A673 (cell line): ENCODE results near the gene COL2A1. TPM values are rescaled to one million over a fixed set of nuclear protein-coding genes. Genes with fewer than 3 reads are reported as not detected.

Source experiments
- BruUV-seq: library from RNA; stranded (reverse); fragments of 400-500 nt; replicated peaks from 2 replicates; lab custom pipeline; 2021; lab: Mats Ljungman, UMichigan
- CTCF ChIA-PET: fragments of 300-600 bp; sonication (Branson Sonifier 250); formaldehyde crosslinking; loops from one replicate; lab custom pipeline; 2022; ENCODE audit warnings: antibody characterized with exemption; lab: Charles Lee
- POLR2A ChIA-PET: fragments of 300-600 bp; sonication (Branson Sonifier 250); formaldehyde crosslinking; loops from one replicate; lab custom pipeline; 2022; ENCODE audit warnings: antibody characterized with exemption; ENCODE audit not compliant: low non-redundant PET; lab: Charles Lee
- DNase-seq: peaks from one replicate; pipeline ENCODE4 v3.0.0-alpha.2; 2015; ENCODE audit warnings: low spot score
- H3K27ac ChIP-seq: fragments of 200-600 bp; sonication (generic); 2 replicates; pipeline ENCODE4 v1.5.1; 2016; ENCODE audit warnings: mixed run types, low read depth, mild to moderate bottlenecking, mixed read lengths, antibody characterized with exemption, low read length; ENCODE audit not compliant: poor library complexity, severe bottlenecking
- H3K27me3 ChIP-seq: fragments of 200-600 bp; sonication (generic); replicated peaks from 2 replicates; pipeline ENCODE4 v1.6.1; 2017; ENCODE audit warnings: mixed run types, low read depth, mild to moderate bottlenecking, mixed read lengths, antibody characterized with exemption, low read length; ENCODE audit not compliant: insufficient read depth, poor library complexity
- H3K36me3 ChIP-seq: fragments of 200-600 bp; sonication (generic); 2 replicates; pipeline ENCODE4 v1.6.1; 2016; ENCODE audit warnings: mixed run types, mild to moderate bottlenecking, mixed read lengths, antibody characterized with exemption, low read length; ENCODE audit not compliant: insufficient read depth, poor library complexity, severe bottlenecking
- H3K4me1 ChIP-seq: fragments of 200-600 bp; sonication (generic); 2 replicates; pipeline ENCODE4 v1.6.1; 2017; ENCODE audit warnings: mixed run types, mild to moderate bottlenecking, mixed read lengths, antibody characterized with exemption, low read length; ENCODE audit not compliant: insufficient read depth, poor library complexity, severe bottlenecking
- H3K4me3 ChIP-seq: fragments of 200-600 bp; sonication (generic); 2 replicates; pipeline ENCODE4 v1.5.1; 2016; ENCODE audit warnings: low read depth, mixed run types, mild to moderate bottlenecking, mixed read lengths, low read length; ENCODE audit not compliant: poor library complexity, severe bottlenecking
- H3K9me3 ChIP-seq: fragments of 200-600 bp; sonication (generic); 2 replicates; pipeline ENCODE4 v1.6.1; 2016; ENCODE audit warnings: mixed run types, low read depth, mild to moderate bottlenecking, mixed read lengths, antibody characterized with exemption, low read length; ENCODE audit not compliant: poor library complexity, severe bottlenecking
- EZH2 ChIP-seq: fragments of 200-600 bp; sonication (generic); IDR thresholded peaks from 2 replicates; pipeline ENCODE4 v1.6.1; 2017; ENCODE audit warnings: borderline replicate concordance, low read depth, mild to moderate bottlenecking, mixed read lengths, antibody characterized with exemption, low read length; ENCODE audit not compliant: poor library complexity, severe bottlenecking
- intact Hi-C: fragments of 100-400 bp; cut with micrococcal nuclease; formaldehyde crosslinking; loops from one replicate; pipeline ENCODE4 v1.10.0; 2022; ENCODE audit not compliant: unreplicated experiment
- total RNA-seq: library from RNA; stranded (reverse); gene quantifications from 2 replicates; pipeline ENCODE4 v1.2.3, GENCODE V29; 2021
- TF ChIP-seq, protein P1 (sequence below): fragments of 300-800, 200-600 bp; sonication (generic); conservative IDR thresholded peaks from 2 replicates; pipeline ENCODE4 v1.5.1; 2017; ENCODE audit warnings: low read depth, mild to moderate bottlenecking, antibody characterized with exemption, low read length, moderate library complexity, mixed read lengths

Gene COL2A1
- total RNA-seq, 1 experiment from 2014 or later: 1.3 TPM

DNA sequence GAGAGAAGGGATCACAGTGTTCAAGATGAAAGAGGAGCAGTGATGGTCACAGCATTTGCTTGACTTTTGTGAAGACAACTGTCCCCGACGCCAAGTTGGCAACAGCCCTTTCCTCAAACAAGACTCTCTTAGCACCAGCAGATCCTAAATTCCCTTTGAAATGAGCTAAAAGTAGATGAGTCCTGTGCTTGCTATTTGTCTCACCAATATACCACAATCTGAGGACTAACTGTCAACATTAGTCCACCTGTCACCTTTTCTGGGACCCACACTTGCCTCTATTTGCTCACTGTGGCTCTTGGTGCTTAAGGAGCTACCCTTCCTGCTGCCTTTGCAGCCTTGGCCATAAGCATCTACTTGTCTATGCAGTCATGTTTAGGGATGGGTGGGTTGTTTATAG is 47.4 kb upstream of the COL2A1 start:
- CTCF ChIA-PET: no interaction called here
- TF ChIP-seq, protein P1, sequence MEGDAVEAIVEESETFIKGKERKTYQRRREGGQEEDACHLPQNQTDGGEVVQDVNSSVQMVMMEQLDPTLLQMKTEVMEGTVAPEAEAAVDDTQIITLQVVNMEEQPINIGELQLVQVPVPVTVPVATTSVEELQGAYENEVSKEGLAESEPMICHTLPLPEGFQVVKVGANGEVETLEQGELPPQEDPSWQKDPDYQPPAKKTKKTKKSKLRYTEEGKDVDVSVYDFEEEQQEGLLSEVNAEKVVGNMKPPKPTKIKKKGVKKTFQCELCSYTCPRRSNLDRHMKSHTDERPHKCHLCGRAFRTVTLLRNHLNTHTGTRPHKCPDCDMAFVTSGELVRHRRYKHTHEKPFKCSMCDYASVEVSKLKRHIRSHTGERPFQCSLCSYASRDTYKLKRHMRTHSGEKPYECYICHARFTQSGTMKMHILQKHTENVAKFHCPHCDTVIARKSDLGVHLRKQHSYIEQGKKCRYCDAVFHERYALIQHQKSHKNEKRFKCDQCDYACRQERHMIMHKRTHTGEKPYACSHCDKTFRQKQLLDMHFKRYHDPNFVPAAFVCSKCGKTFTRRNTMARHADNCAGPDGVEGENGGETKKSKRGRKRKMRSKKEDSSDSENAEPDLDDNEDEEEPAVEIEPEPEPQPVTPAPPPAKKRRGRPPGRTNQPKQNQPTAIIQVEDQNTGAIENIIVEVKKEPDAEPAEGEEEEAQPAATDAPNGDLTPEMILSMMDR: no peak
- TF ChIP-seq EZH2: no peak
- Histone ChIP-seq H3K27me3 (no peaks in the 10 kb centered on the region), H3K4me1 (no peaks in the 10 kb centered on the region), H3K9me3 (no peaks in the 10 kb centered on the region), H3K27ac (no peak overlapping the region), H3K36me3 (peaks cover 6% of the 10 kb centered on the region), H3K4me3 (no peak overlapping the region)
- DNase-seq: no peak
- no TSS peak for BruUV-seq
- intact Hi-C loops: no loop called here
- POLR2A ChIA-PET: no interaction called here

DNA sequence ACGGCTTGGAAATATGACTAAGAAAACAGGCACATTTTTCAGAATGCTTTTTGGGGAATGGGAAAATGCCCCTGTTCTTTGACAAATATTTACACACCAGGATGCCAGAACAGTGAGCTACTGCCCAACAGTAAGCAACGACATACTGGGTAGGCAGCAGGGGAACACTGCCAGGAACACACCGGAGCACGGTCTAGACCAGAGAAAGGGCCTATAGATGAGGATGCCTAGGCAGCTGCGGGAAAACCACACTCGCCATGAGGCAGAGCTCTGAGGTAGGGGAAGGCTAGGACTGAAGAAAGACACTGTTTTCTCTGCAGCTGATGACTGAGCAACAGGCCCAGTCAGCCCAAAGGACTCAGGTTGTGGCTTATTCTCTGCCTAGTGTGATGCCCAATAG is 45.9 kb upstream of the COL2A1 start:
- H3K9me3 ChIP-seq: no peaks in the 10 kb centered on the region
- no TSS peak for BruUV-seq
- H3K36me3 ChIP-seq: peaks cover 20% of the 10 kb centered on the region
- intact Hi-C loops: no loop called here
- TF ChIP-seq, protein P1: no peak
- no peak for TF ChIP-seq EZH2
- no peaks in the 10 kb centered on the region for H3K27me3 ChIP-seq
- POLR2A ChIA-PET: no interaction called here
- CTCF ChIA-PET: no interaction called here
- H3K4me3 ChIP-seq: no peak overlapping the region
- H3K27ac ChIP-seq: no peak overlapping the region
- no peak for DNase-seq
- no peaks in the 10 kb centered on the region for H3K4me1 ChIP-seq

DNA sequence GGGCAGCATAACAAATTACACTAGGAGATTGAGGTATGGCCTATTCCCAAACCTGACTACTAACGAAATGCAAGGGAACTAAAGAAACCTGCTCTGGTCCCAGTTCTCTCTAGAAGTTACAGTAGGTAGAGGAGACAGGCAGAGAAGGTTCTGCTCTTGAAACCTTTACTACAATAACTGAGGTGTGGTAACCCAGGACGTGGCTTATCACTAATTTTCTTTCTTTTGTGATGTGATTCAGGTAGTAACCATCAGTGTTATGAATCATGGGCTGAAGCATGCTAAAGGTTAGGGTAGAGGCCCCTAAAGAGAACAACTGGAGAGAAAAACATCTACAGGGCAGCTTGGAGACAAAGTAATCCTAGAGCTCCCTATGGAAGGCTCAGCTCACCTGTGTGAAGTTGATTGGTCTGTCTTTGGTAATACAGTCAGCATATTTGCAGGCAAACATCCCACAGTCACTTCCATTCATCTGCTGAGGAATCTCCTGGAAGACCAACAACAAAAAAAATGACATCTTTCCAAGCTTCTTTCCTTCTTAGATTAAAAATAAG is 41.8 kb upstream of the COL2A1 start:
- CTCF ChIA-PET: no interaction called here
- POLR2A ChIA-PET: no interaction called here
- DNase-seq: no peak
- no TSS peak for BruUV-seq
- Histone ChIP-seq H3K9me3 (no peaks in the 10 kb centered on the region), H3K4me1 (no peaks in the 10 kb centered on the region), H3K27me3 (no peaks in the 10 kb centered on the region), H3K27ac (no peak overlapping the region), H3K4me3 (no peak overlapping the region), H3K36me3 (peaks cover 35% of the 10 kb centered on the region)
- no peak for TF ChIP-seq EZH2
- TF ChIP-seq, protein P1: no peak
- intact Hi-C loops: no loop called here
